Activated CD4-positive, alpha-beta T cell treated with anti-CD3 and anti-CD28 coated beads for 36 hours (primary cell): Measurements from ENCODE around the gene COPG1. TPM values are rescaled to one million over a fixed set of nuclear protein-coding genes. Genes with fewer than 3 reads are reported as not detected.
"Not testable (repeated sequence)": the region's sequence is repeated elsewhere in the genome, so short reads cannot be mapped to it uniquely, and the experiment has no call there.

Experiments
- ATAC-seq: fragments of 200-7000 bp; cut with Tn5 transposase; one replicate; pipeline ENCODE4 v1.10.0; 2021; ENCODE audit warnings: mild to moderate bottlenecking, moderate library complexity
- CTCF ChIA-PET: fragments of 350-600 bp; sonication (Branson Sonifier 250); formaldehyde crosslinking; loops from one replicate; lab custom pipeline; 2021; ENCODE audit warnings: antibody characterized with exemption; lab: Charles Lee
- POLR2A ChIA-PET: fragments of 350-600 bp; sonication (Branson Sonifier 250); formaldehyde crosslinking; loops from one replicate; lab custom pipeline; 2021; ENCODE audit warnings: antibody characterized with exemption, inconsistent platforms; lab: Charles Lee
- DNase-seq: peaks from one replicate; pipeline ENCODE4 v3.0.0-alpha.2; 2020
- H3K27ac Mint-ChIP-seq: one replicate; pipeline ENCODE4 v1.8.0; 2021; ENCODE audit warnings: mixed read lengths
- H3K27me3 Mint-ChIP-seq: one replicate; pipeline ENCODE4 v1.8.0; 2021; ENCODE audit warnings: mixed read lengths
- H3K36me3 Mint-ChIP-seq: one replicate; pipeline ENCODE4 v1.8.0; 2021; ENCODE audit warnings: low read depth, mixed read lengths
- H3K4me1 Mint-ChIP-seq: one replicate; pipeline ENCODE4 v1.8.0; 2021; ENCODE audit warnings: mixed read lengths
- H3K4me3 Mint-ChIP-seq: one replicate; pipeline ENCODE4 v1.8.0; 2021; ENCODE audit warnings: mild to moderate bottlenecking, moderate library complexity, mixed read lengths
- H3K9me3 Mint-ChIP-seq: one replicate; pipeline ENCODE4 v1.8.0; 2021; ENCODE audit warnings: low read depth, mixed read lengths
- intact Hi-C, 2 experiments: fragments of 100-400 bp; cut with DNase I in 1 of 2; cut with micrococcal nuclease in 1 of 2; formaldehyde crosslinking; loops; one replicate each; pipeline versions ENCODE4 v1.14.2 to v1.15.1; 2022 to 2024; cut with DNase I, micrococcal nuclease
- total RNA-seq, 2 experiments: library from RNA; stranded (reverse); gene quantifications; one replicate each; pipeline ENCODE4 v1.2.3, GENCODE V29; 2021

The COPG1 gene
- total RNA-seq, 2 experiments from 2014 or later: 120 to 142 TPM

GRCh38 chr3:129260606-129261005 lies 11.2 kb downstream of the COPG1 start:
- intact Hi-C loops: no loop called here
- peaks cover 65% of the 10 kb centered on the region for H3K36me3 Mint-ChIP-seq
- CTCF ChIA-PET: interaction anchor here (0.5 to 2.8 kb wide), 5 partner anchors 9 to 367 kb away, joined by 3 to 9 read pairs (median 4); no protein-coding TSS in a partner anchor

GRCh38 chr3:129261894-129262293 lies 12.5 kb downstream of the COPG1 start:
- no peak overlapping the region for H3K27ac Mint-ChIP-seq
- POLR2A ChIA-PET: no interaction called here
- CTCF ChIA-PET: interaction anchor here (1.0 to 2.8 kb wide), 3 partner anchors 10 to 291 kb away, joined by 3 to 9 read pairs (median 5); no protein-coding TSS in a partner anchor
- H3K9me3 Mint-ChIP-seq: no peaks in the 10 kb centered on the region
- no peaks in the 10 kb centered on the region for H3K4me1 Mint-ChIP-seq
- intact Hi-C loops: no loop called here
- H3K36me3 Mint-ChIP-seq: peaks cover 63% of the 10 kb centered on the region
- ATAC-seq: no peak
- H3K4me3 Mint-ChIP-seq: no peak overlapping the region
- no peak for DNase-seq
- no peaks in the 10 kb centered on the region for H3K27me3 Mint-ChIP-seq

More at GRCh38 chr3:129260606-129261005, 11.2 kb downstream of the COPG1 start:
- no peak overlapping the region for H3K27ac Mint-ChIP-seq
- POLR2A ChIA-PET: interaction anchor here (0.6 kb wide), 1 partner anchor 290 kb away, joined by 3 read pairs; no protein-coding TSS in a partner anchor
- H3K4me1 Mint-ChIP-seq: no peaks in the 10 kb centered on the region
- no peaks in the 10 kb centered on the region for H3K27me3 Mint-ChIP-seq
- DNase-seq (no peak), ATAC-seq (no peak)
- no peak overlapping the region for H3K4me3 Mint-ChIP-seq
- H3K9me3 Mint-ChIP-seq: no peaks in the 10 kb centered on the region

GRCh38 chr3:129263161-129263910 lies 13.9 kb downstream of the COPG1 start:
- no peak for DNase-seq
- H3K9me3 Mint-ChIP-seq: no peaks in the 10 kb centered on the region
- POLR2A ChIA-PET: interaction anchor here (0.6 kb wide), 1 partner anchor 15 kb away, joined by 4 read pairs; no protein-coding TSS in a partner anchor

GRCh38 chr3:129264994-129265393 lies 15.6 kb downstream of the COPG1 start:
- H3K27me3 Mint-ChIP-seq, H3K4me3 Mint-ChIP-seq, ATAC-seq, POLR2A ChIA-PET, intact Hi-C loops, CTCF ChIA-PET, H3K4me1 Mint-ChIP-seq, DNase-seq, H3K9me3 Mint-ChIP-seq, H3K27ac Mint-ChIP-seq: not testable (repeated sequence)
- peaks cover 55% of the 10 kb centered on the region for H3K36me3 Mint-ChIP-seq

More at GRCh38 chr3:129263161-129263910, 13.9 kb downstream of the COPG1 start:
- CTCF ChIA-PET: interaction anchor here (0.7 to 2.8 kb wide), 2 partner anchors 17 to 34 kb away, joined by 3 to 9 read pairs; no protein-coding TSS in a partner anchor
- intact Hi-C loops: no loop called here
- peak overlapping the region; percentile 2 for H3K27ac Mint-ChIP-seq
- H3K36me3 Mint-ChIP-seq: peaks cover 56% of the 10 kb centered on the region
- no peaks in the 10 kb centered on the region for H3K4me1 Mint-ChIP-seq
- no peak for ATAC-seq
- H3K27me3 Mint-ChIP-seq: no peaks in the 10 kb centered on the region
- no peak overlapping the region for H3K4me3 Mint-ChIP-seq

- intact Hi-C loops: no loop called here
- ATAC-seq (no peak), DNase-seq (no peak)
- ChIA-PET CTCF (interaction anchor here (1.0 kb wide), 1 partner anchor 21 kb away, joined by 3 read pairs; no protein-coding TSS in a partner anchor), POLR2A (interaction anchor here (0.6 to 1.6 kb wide), 2 partner anchors 9 to 619 kb away, joined by 3 to 4 read pairs; no protein-coding TSS in a partner anchor)
- Mint-ChIP-seq H3K9me3 (no peaks in the 10 kb centered on the region), H3K27me3 (no peaks in the 10 kb centered on the region), H3K4me1 (no peaks in the 10 kb centered on the region), H3K4me3 (no peak overlapping the region), H3K27ac (no peak overlapping the region), H3K36me3 (peaks cover 55% of the 10 kb centered on the region)
Observed at GRCh38 chr3:129266651-129267050, 17.2 kb downstream of the COPG1 start.

- Mint-ChIP-seq H3K27ac (no peak overlapping the region), H3K4me1 (no peaks in the 10 kb centered on the region), H3K27me3 (no peaks in the 10 kb centered on the region), H3K36me3 (peaks cover 49% of the 10 kb centered on the region), H3K4me3 (no peak overlapping the region), H3K9me3 (no peaks in the 10 kb centered on the region)
- intact Hi-C loops: no loop called here
- no peak for DNase-seq
- ChIA-PET POLR2A (interaction anchor here (0.5 kb wide), 1 partner anchor 131 kb away, joined by 3 read pairs; no protein-coding TSS in a partner anchor), CTCF (no interaction called here)
- no peak for ATAC-seq
Observed at GRCh38 chr3:129268396-129268795, 19.0 kb downstream of the COPG1 start.

- Mint-ChIP-seq H3K9me3 (no peaks in the 10 kb centered on the region), H3K36me3 (peaks cover 50% of the 10 kb centered on the region), H3K4me1 (peaks cover 7% of the 10 kb centered on the region), H3K27me3 (no peaks in the 10 kb centered on the region), H3K4me3 (no peak overlapping the region), H3K27ac (no peak overlapping the region)
- POLR2A ChIA-PET: no interaction called here
- CTCF ChIA-PET: interaction anchor here (0.9 kb wide), 1 partner anchor 219 kb away, joined by 4 read pairs; no protein-coding TSS in a partner anchor
- intact Hi-C loops: no loop called here
- no peak for ATAC-seq
- DNase-seq: no peak
Observed at GRCh38 chr3:129271674-129272073, 22.3 kb downstream of the COPG1 start.

- H3K27ac Mint-ChIP-seq: peak overlapping the region; percentile 41
- no peaks in the 10 kb centered on the region for H3K27me3 Mint-ChIP-seq
- intact Hi-C loops: loop anchor here in 1 of 2 experiments (5.0 kb wide), 1 partner anchor 836 kb away; no protein-coding TSS in a partner anchor
- ATAC-seq: peak; percentile 17
- H3K36me3 Mint-ChIP-seq: peaks cover 51% of the 10 kb centered on the region
- ChIA-PET POLR2A (interaction anchor here (1.4 kb wide), 1 partner anchor 40 kb away, joined by 6 read pairs; a partner anchor contains a TSS), CTCF (no interaction called here)
- peaks cover 35% of the 10 kb centered on the region for H3K4me1 Mint-ChIP-seq
- H3K4me3 Mint-ChIP-seq: no peak overlapping the region
- DNase-seq: peak; percentile 60
- no peaks in the 10 kb centered on the region for H3K9me3 Mint-ChIP-seq
Observed at GRCh38 chr3:129276385-129276784, 27.0 kb downstream of the COPG1 start.

- Mint-ChIP-seq H3K36me3 (peaks cover 46% of the 10 kb centered on the region), H3K27ac (peak overlapping the region; percentile 90), H3K4me3 (peak overlapping the region; percentile 89), H3K27me3 (no peaks in the 10 kb centered on the region), H3K9me3 (no peaks in the 10 kb centered on the region), H3K4me1 (peaks cover 49% of the 10 kb centered on the region)
- DNase-seq (no peak), ATAC-seq (no peak)
- intact Hi-C loops: loop anchor here (1.0 to 5.0 kb wide), 8 partner anchors 29 to 1225 kb away; partner anchors contain the start of genes CNBP (in 1 of the 2), COPG1 (in 1 of the 2), ISY1 (in 1 of the 2) and SEC61A1 (in 1 of the 2)
- POLR2A ChIA-PET: interaction anchor here (1.4 kb wide), 1 partner anchor 38 kb away, joined by 6 read pairs; a partner anchor contains a TSS
- CTCF ChIA-PET: interaction anchor here (0.6 to 1.0 kb wide), 5 partner anchors 12 to 225 kb away, joined by 3 to 9 read pairs (median 3); a partner anchor contains a TSS
Observed at GRCh38 chr3:129277829-129278271, 28.4 kb downstream of the COPG1 start.

GRCh38 chr3:129278439-129278965 lies 29.1 kb downstream of the COPG1 start, which contains the start of gene HMCES:
Gene HMCES (plus strand): TSS chr3:129278870. CDS start chr3:129279733, 863 bp downstream.
- Mint-ChIP-seq H3K36me3 (peaks cover 50% of the 10 kb centered on the region), H3K4me1 (peaks cover 55% of the 10 kb centered on the region), H3K27me3 (no peaks in the 10 kb centered on the region), H3K27ac (peak within 1 kb of the TSS; percentile 95), H3K4me3 (peak within 1 kb of the TSS; percentile 89), H3K9me3 (no peaks in the 10 kb centered on the region)
- ATAC-seq: peak; percentile 84
- CTCF ChIA-PET: interaction anchor here (0.7 to 1.0 kb wide), 3 partner anchors 11 to 225 kb away, joined by 3 to 9 read pairs (median 3); a partner anchor contains a TSS
- intact Hi-C loops: loop anchor here (1.0 to 5.0 kb wide), 8 partner anchors 29 to 1226 kb away; partner anchors contain the start of genes CNBP (in 1 of the 2), COPG1 (in 1 of the 2), ISY1 (in 1 of the 2) and SEC61A1 (in 1 of the 2)
- peak; percentile 98 for DNase-seq
- POLR2A ChIA-PET: interaction anchor here (1.1 to 2.1 kb wide), 3 partner anchors 36 to 160 kb away, joined by 3 to 22 read pairs (median 5); a partner anchor contains a TSS
